Activated CD8-positive, alpha-beta memory T cell treated with anti-CD3 and anti-CD28 coated beads, Interleukin-2, amount 50 U/mL, for 4 hours (primary cell): ENCODE results near the gene EMC10.
"Not testable (repeated sequence)": the region's sequence is repeated elsewhere in the genome, so short reads cannot be mapped to it uniquely, and the experiment has no call there.

Experiments used
- DNase-seq: peaks from one replicate; pipeline ENCODE4 v3.0.0-alpha.2; 2020

EMC10 gene

GRCh38 chr19:50453243-50453642 lies 23.1 kb upstream of the EMC10 start:
- DNase-seq, result no peak

GRCh38 chr19:50455992-50456391 lies 20.3 kb upstream of the EMC10 start:
- no peak for DNase-seq

- DNase-seq, result no peak
Measured at GRCh38 chr19:50457300-50457699, 19.0 kb upstream of the EMC10 start.

- DNase-seq, result no peak
Measured at GRCh38 chr19:50458396-50459066, 17.8 kb upstream of the EMC10 start.

- no peak for DNase-seq
Measured at GRCh38 chr19:50459067-50459456, 17.2 kb upstream of the EMC10 start.

GRCh38 chr19:50459638-50460037 lies 16.7 kb upstream of the EMC10 start:
- DNase-seq, result no peak

GRCh38 chr19:50460161-50460765 lies 16.0 kb upstream of the EMC10 start:
- no peak for DNase-seq

- peak; percentile 55 for DNase-seq
Measured at GRCh38 chr19:50461066-50461875, 15.0 kb upstream of the EMC10 start.

- DNase-seq, result no peak
Measured at GRCh38 chr19:50462970-50463369, 13.3 kb upstream of the EMC10 start.

GRCh38 chr19:50464348-50464747 lies 12.0 kb upstream of the EMC10 start:
- DNase-seq, result no peak

GRCh38 chr19:50465000-50465399 lies 11.3 kb upstream of the EMC10 start:
- no peak for DNase-seq

GRCh38 chr19:50465986-50466705 lies 10.2 kb upstream of the EMC10 start:
- DNase-seq, result no peak

- no peak for DNase-seq
Measured at GRCh38 chr19:50466706-50467039, 9.6 kb upstream of the EMC10 start.

GRCh38 chr19:50467566-50467965 lies 8.7 kb upstream of the EMC10 start:
- no peak for DNase-seq

- no peak for DNase-seq
Measured at GRCh38 chr19:50468818-50469217, 7.5 kb upstream of the EMC10 start.

- not testable (repeated sequence) for DNase-seq
Measured at GRCh38 chr19:50473336-50473735, 3.0 kb upstream of the EMC10 start.

GRCh38 chr19:50475101-50475568 lies 1.2 kb upstream of the EMC10 start:
- no peak for DNase-seq

GRCh38 chr19:50475736-50476223 lies 527 bp upstream of the EMC10 start:
- no peak for DNase-seq

GRCh38 chr19:50476907-50477238 lies 566 bp downstream of the EMC10 start:
- DNase-seq, result no peak

GRCh38 chr19:50477751-50478515 lies 1.6 kb downstream of the EMC10 start:
- no peak for DNase-seq

- DNase-seq, result no peak
Measured at GRCh38 chr19:50478901-50479715, 2.8 kb downstream of the EMC10 start.
